Endothelial cell of umbilical vein (primary cell): ENCODE results near the gene ERICH6B. TPM values are rescaled to one million over a fixed set of nuclear protein-coding genes. Genes with fewer than 3 reads are reported as not detected.

Experiments
- BruUV-seq: library from RNA; stranded (reverse); fragments of 400-500 nt; replicated peaks from 2 replicates; lab custom pipeline; 2021; lab: Mats Ljungman, UMichigan
- CTCF ChIA-PET: fragments of 300-600, 350-600 bp; sonication (Branson Sonifier 250); formaldehyde crosslinking; loops from one replicate; lab custom pipeline; 2021; ENCODE audit warnings: antibody characterized with exemption, inconsistent platforms; lab: Charles Lee
- POLR2A ChIA-PET: fragments of 300-600, 350-600 bp; sonication (Branson Sonifier 250); formaldehyde crosslinking; loops from one replicate; lab custom pipeline; 2021; ENCODE audit warnings: antibody characterized with exemption, inconsistent platforms; lab: Charles Lee
- DNase-seq: peaks from one replicate; pipeline ENCODE4 v3.0.0-alpha.2; 2011; ENCODE audit warnings: low read depth, low spot score
- FAIRE-seq: peaks from 2 replicates; lab custom pipeline; 2011; peaks lifted over from hg19 to GRCh38; lab: Jason Lieb, UNC
- H2AFZ ChIP-seq: 2 replicates; pipeline ENCODE4 v1.6.0; 2012; ENCODE audit warnings: low read depth, low read length, control low read depth, inconsistent platforms
- H3K27ac ChIP-seq: 2 replicates; pipeline ENCODE4 v1.5.1; 2011; ENCODE audit warnings: low read depth, mild to moderate bottlenecking, control low read depth, low read length, moderate library complexity; ENCODE audit not compliant: insufficient read depth
- H3K27me3 ChIP-seq, 2 experiments: 2 replicates each; pipeline versions ENCODE4 v1.6.0 to v1.6.1; 2011; ENCODE audit warnings: low read length in 2 of 2, mixed read lengths in 1 of 2; ENCODE audit not compliant: control insufficient read depth in 2 of 2, insufficient read depth in 2 of 2
- H3K36me3 ChIP-seq, 2 experiments: 2 replicates in 1 of 2; 3 replicates in 1 of 2; pipeline ENCODE4 v1.5.1; 2011; ENCODE audit warnings: low read length in 2 of 2, mild to moderate bottlenecking in 1 of 2, moderate library complexity in 1 of 2; ENCODE audit not compliant: control insufficient read depth in 2 of 2, insufficient read depth in 2 of 2; ENCODE audit errors: extremely low read depth in 1 of 2
- H3K4me1 ChIP-seq: 3 replicates; pipeline ENCODE4 v1.5.1; 2011; ENCODE audit warnings: mild to moderate bottlenecking, low read length; ENCODE audit not compliant: control insufficient read depth, insufficient read depth; ENCODE audit errors: extremely low read depth
- H3K4me2 ChIP-seq: 2 replicates; pipeline ENCODE4 v1.6.1; 2011; ENCODE audit warnings: low read length, control low read depth, mixed read lengths; ENCODE audit not compliant: insufficient read depth
- H3K4me3 ChIP-seq, 3 experiments: fragments of 200-600 bp in 1 of 3; sonication (generic), shearing (Covaris generic) in 1 of 3; replicated peaks in 1 of 3; 2 replicates each; pipeline ENCODE4 v1.5.1; 2011 to 2016; ENCODE audit warnings: control low read depth in 3 of 3, low read length in 3 of 3, mild to moderate bottlenecking in 2 of 3, inconsistent platforms in 1 of 3, low read depth in 1 of 3, moderate library complexity in 1 of 3; ENCODE audit not compliant: insufficient read depth in 1 of 3
- H3K79me2 ChIP-seq: 2 replicates; pipeline ENCODE4 v1.6.0; 2012; ENCODE audit warnings: low read length, inconsistent platforms; ENCODE audit not compliant: control insufficient read depth, insufficient read depth
- H3K9ac ChIP-seq: replicated peaks from 2 replicates; pipeline ENCODE3; 2011; ENCODE audit warnings: low read length, control low read depth; ENCODE audit not compliant: insufficient read depth; ENCODE audit errors: extremely low read depth
- H3K9me1 ChIP-seq: replicated peaks from 3 replicates; pipeline ENCODE4 v1.6.0; 2011; ENCODE audit warnings: mild to moderate bottlenecking, low read length; ENCODE audit not compliant: control insufficient read depth, insufficient read depth; ENCODE audit errors: extremely low read depth
- H3K9me3 ChIP-seq: replicated peaks from 2 replicates; pipeline ENCODE4 v1.5.1; 2012; ENCODE audit warnings: low read length, inconsistent platforms; ENCODE audit not compliant: control insufficient read depth, insufficient read depth
- H4K20me1 ChIP-seq: replicated peaks from 2 replicates; pipeline ENCODE3; 2011; ENCODE audit warnings: mild to moderate bottlenecking, low read length; ENCODE audit not compliant: control insufficient read depth, insufficient read depth; ENCODE audit errors: extremely low read depth
- EZH2 ChIP-seq: IDR thresholded peaks from 2 replicates; pipeline ENCODE4 v1.6.1; 2012; ENCODE audit warnings: borderline replicate concordance, low read depth, mild to moderate bottlenecking, moderate library complexity, low read length, inconsistent platforms; ENCODE audit not compliant: severe bottlenecking
- FOS ChIP-seq: IDR thresholded peaks from 2 replicates; pipeline ENCODE4 v1.6.1; 2011; ENCODE audit warnings: mild to moderate bottlenecking, low read length, moderate library complexity, borderline replicate concordance; ENCODE audit not compliant: insufficient read depth
- GATA2 ChIP-seq: IDR thresholded peaks from 2 replicates; pipeline ENCODE4 v1.7.0; 2011; ENCODE audit warnings: low read depth, mild to moderate bottlenecking, moderate library complexity, mixed read lengths, low read length; ENCODE audit not compliant: insufficient read length, insufficient read depth
- JUN ChIP-seq: IDR thresholded peaks from 2 replicates; pipeline ENCODE4 v1.6.1; 2011; ENCODE audit warnings: borderline replicate concordance, low read depth; ENCODE audit not compliant: insufficient read length, insufficient read depth
- MYC ChIP-seq: IDR thresholded peaks from one replicate; pipeline ENCODE4 v1.6.1; 2011; ENCODE audit warnings: mild to moderate bottlenecking, low read depth, low read length
- POLR2A ChIP-seq: IDR thresholded peaks from 2 replicates; pipeline ENCODE4 v1.6.1; 2012; ENCODE audit warnings: low read depth, mild to moderate bottlenecking, control low read depth, low read length
- POLR2AphosphoS5 ChIP-seq: IDR thresholded peaks from 2 replicates; pipeline ENCODE4 v1.6.1; 2012; ENCODE audit warnings: low read depth, mild to moderate bottlenecking, control low read depth, low read length, moderate library complexity; ENCODE audit not compliant: insufficient read depth
- dilution Hi-C: fragments of 300-500 bp; cut with MboI; formaldehyde crosslinking; loops from one replicate; pipeline ENCODE4 v1.15.0; 2019; ENCODE audit warnings: low sequenced_read_pairs; ENCODE audit not compliant: extremely low pct_ligation_motif_present
- intact Hi-C: fragments of 100-400 bp; cut with micrococcal nuclease; formaldehyde crosslinking; loops from one replicate; pipeline ENCODE4 v1.10.0; 2022
- polyA plus RNA-seq, 4 experiments: library from polyadenylated mRNA; depleted of rRNA in 3 of 4; stranded (reverse) in 3 of 4; unstranded in 1 of 4; fragments of >200 nt; gene quantifications; 2 replicates each; pipeline versions ENCODE4 v1.2.1 to v1.2.3, GENCODE V29; 2011 to 2012; ENCODE audit warnings: missing spikeins in 1 of 4
- total RNA-seq: library from RNA; stranded (reverse); gene quantifications from 2 replicates; pipeline ENCODE4 v1.2.3, GENCODE V29; 2021
- TF ChIP-seq, protein P1 (sequence below), 2 donors: IDR thresholded peaks; 1 replicate in 1 of 2; 2 replicates in 1 of 2; pipeline ENCODE4 v1.5.1; 2011; ENCODE audit warnings: low read length in 2 of 2, mild to moderate bottlenecking in 2 of 2, moderate library complexity in 2 of 2, control low read depth in 1 of 2, inconsistent platforms in 1 of 2, low read depth in 1 of 2; ENCODE audit not compliant: insufficient read depth in 1 of 2; ENCODE audit errors: extremely low read depth in 1 of 2
- TF ChIP-seq, protein P2 (sequence below): IDR thresholded peaks from 2 replicates; pipeline ENCODE4 v1.6.1; 2011; ENCODE audit not compliant: insufficient read depth, insufficient read length

ERICH6B gene
- total and polyA plus RNA-seq, 2 donors (not counting 3 experiments of a cell fraction or from before 2014, with no cell fraction given): not detected

DNA sequence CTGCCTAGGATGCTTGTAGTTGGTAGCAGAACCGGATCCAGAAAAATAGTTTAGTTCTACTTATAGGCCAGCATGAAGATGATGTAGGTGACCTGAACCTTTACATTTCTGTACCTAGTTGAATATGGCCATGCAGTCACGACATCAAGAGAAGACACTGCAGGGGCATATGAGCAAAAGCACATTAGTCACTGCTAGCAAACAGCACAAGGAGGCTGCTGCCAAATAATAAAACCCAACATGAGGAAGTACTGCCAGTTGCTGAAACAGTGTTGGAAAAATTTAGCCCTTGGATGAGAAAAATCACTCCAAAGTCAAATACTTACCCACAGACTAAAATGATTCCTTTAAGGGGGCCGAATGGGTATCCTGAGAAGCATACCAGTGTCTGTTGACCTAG, 20.8 kb downstream of the ERICH6B start:
- H3K4me2 ChIP-seq: no peak overlapping the region
- no peaks in the 10 kb centered on the region for H3K9me1 ChIP-seq
- CTCF ChIA-PET: no interaction called here
- no peak overlapping the region for H3K9ac ChIP-seq
- DNase-seq: no peak
- no TSS peak for BruUV-seq
- H3K9me3 ChIP-seq: no peaks in the 10 kb centered on the region
- no peaks in the 10 kb centered on the region for H3K79me2 ChIP-seq
- no peaks in the 10 kb centered on the region for H4K20me1 ChIP-seq
- H3K27ac ChIP-seq: no peak overlapping the region
- no peak overlapping the region for H3K4me3 ChIP-seq
- H3K27me3 ChIP-seq: no peaks in the 10 kb centered on the region
- dilution Hi-C loops (no loop called here), intact Hi-C loops (no loop called here)
- POLR2A ChIA-PET: no interaction called here
- no peak for FAIRE-seq
- no peak overlapping the region for H2AFZ ChIP-seq
- no peaks in the 10 kb centered on the region for H3K36me3 ChIP-seq
- TF ChIP-seq, protein P1, sequence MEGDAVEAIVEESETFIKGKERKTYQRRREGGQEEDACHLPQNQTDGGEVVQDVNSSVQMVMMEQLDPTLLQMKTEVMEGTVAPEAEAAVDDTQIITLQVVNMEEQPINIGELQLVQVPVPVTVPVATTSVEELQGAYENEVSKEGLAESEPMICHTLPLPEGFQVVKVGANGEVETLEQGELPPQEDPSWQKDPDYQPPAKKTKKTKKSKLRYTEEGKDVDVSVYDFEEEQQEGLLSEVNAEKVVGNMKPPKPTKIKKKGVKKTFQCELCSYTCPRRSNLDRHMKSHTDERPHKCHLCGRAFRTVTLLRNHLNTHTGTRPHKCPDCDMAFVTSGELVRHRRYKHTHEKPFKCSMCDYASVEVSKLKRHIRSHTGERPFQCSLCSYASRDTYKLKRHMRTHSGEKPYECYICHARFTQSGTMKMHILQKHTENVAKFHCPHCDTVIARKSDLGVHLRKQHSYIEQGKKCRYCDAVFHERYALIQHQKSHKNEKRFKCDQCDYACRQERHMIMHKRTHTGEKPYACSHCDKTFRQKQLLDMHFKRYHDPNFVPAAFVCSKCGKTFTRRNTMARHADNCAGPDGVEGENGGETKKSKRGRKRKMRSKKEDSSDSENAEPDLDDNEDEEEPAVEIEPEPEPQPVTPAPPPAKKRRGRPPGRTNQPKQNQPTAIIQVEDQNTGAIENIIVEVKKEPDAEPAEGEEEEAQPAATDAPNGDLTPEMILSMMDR (IDR thresholded peaks at IDR 0.05; ENCODE audit: extremely low read depth in 1 of 2, insufficient read depth in 1 of 2, low read depth in 1 of 2, low read length in 2 of 2): no peak
- TF ChIP-seq JUN (no peak), GATA2 (no peak), EZH2 (no peak), POLR2A (no peak), POLR2AphosphoS5 (no peak), MYC (no peak), FOS (no peak)
- TF ChIP-seq, protein P2, sequence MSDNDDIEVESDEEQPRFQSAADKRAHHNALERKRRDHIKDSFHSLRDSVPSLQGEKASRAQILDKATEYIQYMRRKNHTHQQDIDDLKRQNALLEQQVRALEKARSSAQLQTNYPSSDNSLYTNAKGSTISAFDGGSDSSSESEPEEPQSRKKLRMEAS: no peak
- H3K4me1 ChIP-seq: no peaks in the 10 kb centered on the region
